GM12875 (cell line): ENCODE data around the gene IFT43.

ENCODE experiments used
- H3K4me3 ChIP-seq: one replicate; pipeline ENCODE4 v1.5.1; 2011; ENCODE audit warnings: low read depth, low read length, control low read depth
- CTCF ChIP-seq: IDR thresholded peaks from 2 replicates; pipeline ENCODE4 v1.5.1; 2011; ENCODE audit warnings: low read depth, mild to moderate bottlenecking, control low read depth, inconsistent platforms, low read length, moderate library complexity, borderline replicate concordance; ENCODE audit not compliant: insufficient read depth

Gene IFT43

DNA sequence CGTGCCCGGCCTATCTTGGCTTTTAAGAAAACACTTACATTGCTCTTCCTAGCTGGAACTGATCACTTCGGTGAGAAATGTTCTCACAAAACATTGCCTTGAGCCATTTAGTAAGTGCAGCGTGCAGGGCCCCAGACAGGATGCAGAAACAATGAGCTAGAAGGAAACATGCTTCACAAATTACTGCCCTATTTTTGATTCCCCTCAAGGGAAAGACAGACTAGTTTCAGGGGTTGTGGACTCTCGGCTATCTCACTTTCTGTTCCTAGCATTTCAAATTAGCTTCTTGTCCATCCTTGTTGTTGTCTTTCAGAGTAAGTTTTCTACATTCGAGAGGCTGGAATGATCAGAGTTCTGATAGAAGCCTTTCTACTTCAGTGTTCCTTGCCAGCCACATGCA is 25.3 kb upstream of the IFT43 start:
- H3K4me3 ChIP-seq, result no peak overlapping the region
- no peak for TF ChIP-seq CTCF

- no peak overlapping the region for H3K4me3 ChIP-seq
- TF ChIP-seq CTCF, result no peak
Observed at GRCh38 chr14:75961662-75962061, 23.9 kb upstream of the IFT43 start.

- TF ChIP-seq CTCF, result no peak
Observed at GRCh38 chr14:75967866-75968265, 17.7 kb upstream of the IFT43 start.

DNA sequence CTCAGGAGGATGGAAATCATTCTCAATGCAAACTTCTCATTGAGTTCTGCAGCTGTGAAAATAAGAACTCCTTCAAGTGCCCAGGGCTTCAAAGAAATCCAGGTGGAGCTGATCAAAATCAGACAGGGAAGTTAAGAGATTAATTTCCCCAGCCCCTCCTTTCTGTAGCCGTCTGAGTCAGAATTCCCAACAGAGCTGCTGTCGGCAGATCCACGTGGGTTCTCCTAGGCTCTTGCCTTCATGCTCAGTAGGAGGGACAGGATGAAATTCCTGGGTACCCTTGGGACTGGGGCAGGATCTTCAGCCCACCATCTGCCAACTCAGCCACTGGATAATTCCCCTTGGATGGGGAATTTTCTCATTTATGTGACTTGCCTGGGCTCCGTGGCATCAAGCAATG is 17.1 kb upstream of the IFT43 start:
- TF ChIP-seq CTCF, result no peak
- H3K4me3 ChIP-seq, result no peak overlapping the region

More at GRCh38 chr14:75967866-75968265, 17.7 kb upstream of the IFT43 start:
- no peak overlapping the region for H3K4me3 ChIP-seq

GRCh38 chr14:75969126-75969525 is 16.4 kb upstream of the IFT43 start:
- TF ChIP-seq CTCF, result no peak
- H3K4me3 ChIP-seq, result no peak overlapping the region

GRCh38 chr14:75969891-75970290 is 15.7 kb upstream of the IFT43 start:
- TF ChIP-seq CTCF, result no peak
- H3K4me3 ChIP-seq, result no peak overlapping the region

DNA sequence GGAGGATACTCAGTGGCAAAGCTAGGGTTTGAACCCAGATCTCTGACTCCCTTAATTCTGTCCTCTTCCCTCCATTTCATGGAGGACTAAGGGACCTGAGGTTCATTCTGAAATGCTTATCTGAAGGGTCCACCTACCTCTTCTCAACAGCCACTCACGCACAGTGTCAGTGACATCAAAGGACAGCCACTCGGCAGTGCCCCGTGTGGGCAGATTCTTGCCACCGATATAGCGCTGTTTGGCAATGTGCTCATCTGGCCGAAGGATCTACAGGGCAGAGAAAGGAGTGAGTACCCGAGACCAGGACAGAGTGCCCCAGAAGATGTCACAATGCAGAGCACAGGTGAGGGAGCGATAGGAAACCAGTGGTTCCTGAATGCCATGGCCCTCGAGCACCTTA is 14.6 kb upstream of the IFT43 start:
- no peak for TF ChIP-seq CTCF
- no peak overlapping the region for H3K4me3 ChIP-seq
